DOHH2 (cell line): ENCODE measurements around the gene C2CD4A.
A peak's percentile ranks its signal among the peaks of the same experiment; 100 is the strongest.

Experiments
- H3F3A ChIP-seq: fragments of 200-600 bp; sonication (generic), shearing (Covaris generic); 2 replicates; pipeline ENCODE4 v1.6.0; 2016; ENCODE audit warnings: antibody characterized with exemption, mild to moderate bottlenecking; ENCODE audit not compliant: control insufficient read depth, insufficient read depth
- H3K27ac ChIP-seq: fragments of 200-600 bp; sonication (generic); 2 replicates; pipeline ENCODE4 v1.5.1; 2014; ENCODE audit warnings: low read depth, mild to moderate bottlenecking, low read length, moderate library complexity
- H3K27me3 ChIP-seq: fragments of 200-600 bp; sonication (generic); 2 replicates; pipeline ENCODE4 v1.6.1; 2014; ENCODE audit warnings: mild to moderate bottlenecking, low read length, mixed read lengths; ENCODE audit not compliant: control insufficient read depth
- H3K36me3 ChIP-seq: fragments of 200-600 bp; sonication (generic); 2 replicates; pipeline ENCODE4 v1.6.1; 2014; ENCODE audit warnings: mild to moderate bottlenecking, low read length, moderate library complexity, mixed read lengths; ENCODE audit not compliant: control insufficient read depth
- H3K4me1 ChIP-seq: fragments of 200-600 bp; sonication (generic); 2 replicates; pipeline ENCODE4 v1.6.1; 2014; ENCODE audit warnings: mild to moderate bottlenecking, low read length, mixed read lengths; ENCODE audit not compliant: control insufficient read depth
- H3K4me2 ChIP-seq: fragments of 200-600 bp; sonication (generic); 2 replicates; pipeline ENCODE4 v1.6.0; 2014; ENCODE audit warnings: mild to moderate bottlenecking, low read length, moderate library complexity
- H3K4me3 ChIP-seq: fragments of 200-600 bp; sonication (generic); 2 replicates; pipeline ENCODE4 v1.5.1; 2014; ENCODE audit warnings: mild to moderate bottlenecking, low read length, mixed read lengths
- H3K79me2 ChIP-seq: fragments of 200-600 bp; sonication (generic); 2 replicates; pipeline ENCODE4 v1.6.1; 2014; ENCODE audit warnings: mild to moderate bottlenecking, low read length, mixed read lengths; ENCODE audit not compliant: control insufficient read depth
- H3K9me2 ChIP-seq: fragments of 200-600 bp; sonication (generic); replicated peaks from 2 replicates; pipeline ENCODE4 v1.6.1; 2014; ENCODE audit warnings: mild to moderate bottlenecking, low read length, mixed read lengths; ENCODE audit not compliant: control insufficient read depth
- H3K9me3 ChIP-seq: fragments of 200-600 bp; sonication (generic); 2 replicates; pipeline ENCODE4 v1.6.1; 2014; ENCODE audit warnings: antibody characterized with exemption, low read length, mixed read lengths; ENCODE audit not compliant: control insufficient read depth, insufficient read depth
- H4K20me1 ChIP-seq: fragments of 200-600 bp; sonication (generic); 2 replicates; pipeline ENCODE4 v1.6.0; 2014; ENCODE audit warnings: low read depth, mild to moderate bottlenecking, antibody characterized with exemption, low read length, moderate library complexity; ENCODE audit not compliant: control insufficient read depth, insufficient read depth
- CTCF ChIP-seq: fragments of 200-600 bp; sonication (generic); IDR thresholded peaks from one replicate; pipeline ENCODE4 v1.5.1; 2014; ENCODE audit warnings: antibody characterized with exemption, mild to moderate bottlenecking, low read depth, low read length; ENCODE audit not compliant: poor library complexity, severe bottlenecking
- EZH2phosphoT487 ChIP-seq: fragments of 200-600 bp; sonication (generic); IDR thresholded peaks from 2 replicates; pipeline ENCODE4 v1.6.1; 2017; ENCODE audit warnings: borderline replicate concordance, mild to moderate bottlenecking, antibody characterized with exemption, low read length, moderate library complexity, mixed read lengths

Gene C2CD4A

DNA sequence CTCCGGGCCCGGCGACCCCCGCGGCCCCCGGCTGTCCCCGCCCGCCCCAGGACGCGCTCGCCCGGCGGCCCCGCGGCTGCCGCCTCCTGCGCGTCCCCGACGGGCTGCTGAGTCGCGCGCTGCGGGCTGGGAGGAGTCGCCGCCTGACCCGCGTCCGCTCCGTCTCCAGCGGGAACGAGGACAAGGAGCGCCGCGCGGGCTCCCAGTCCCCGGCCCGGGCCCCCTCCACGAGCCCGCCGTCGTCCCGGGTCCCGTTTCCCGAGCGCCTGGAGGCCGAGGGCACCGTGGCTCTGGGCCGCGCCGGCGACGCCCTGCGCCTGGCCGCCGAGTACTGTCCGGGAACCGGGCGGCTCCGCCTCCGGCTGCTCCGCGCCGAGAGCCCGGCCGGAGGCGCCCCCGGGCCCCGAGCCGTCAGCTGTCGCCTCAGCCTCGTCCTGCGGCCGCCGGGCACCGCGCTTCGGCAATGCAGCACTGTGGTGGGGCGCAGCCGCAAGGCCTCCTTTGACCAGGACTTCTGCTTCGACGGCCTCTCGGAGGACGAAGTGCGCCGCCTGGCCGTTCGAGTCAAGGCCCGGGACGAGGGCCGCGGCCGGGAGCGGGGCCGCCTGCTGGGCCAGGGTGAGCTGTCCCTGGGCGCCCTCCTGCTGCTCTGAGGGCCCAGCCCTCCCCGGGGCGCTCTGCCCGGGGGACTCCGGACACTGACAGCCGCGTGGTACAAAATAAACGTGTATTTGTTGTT is 1.5 kb downstream of the C2CD4A start:
- TF ChIP-seq EZH2phosphoT487 (peak; percentile 65; the same call in 1 of the 2 replicates), CTCF (no peak)
- H3K36me3 ChIP-seq = no peaks in the 10 kb centered on the region
- H3K9me2 ChIP-seq = no peaks in the 10 kb centered on the region
- no peak overlapping the region for H3K27ac ChIP-seq
- H3K4me1 ChIP-seq = peaks cover 25% of the 10 kb centered on the region
- H3K4me3 ChIP-seq = peak overlapping the region; percentile 55
- H4K20me1 ChIP-seq = no peaks in the 10 kb centered on the region
- H3K27me3 ChIP-seq = peaks cover 38% of the 10 kb centered on the region
- peaks cover 5% of the 10 kb centered on the region; the same call in 1 of the 2 replicates for H3F3A ChIP-seq
- H3K4me2 ChIP-seq = peak overlapping the region; percentile 61
- H3K79me2 ChIP-seq = no peaks in the 10 kb centered on the region
- no peaks in the 10 kb centered on the region for H3K9me3 ChIP-seq

DNA sequence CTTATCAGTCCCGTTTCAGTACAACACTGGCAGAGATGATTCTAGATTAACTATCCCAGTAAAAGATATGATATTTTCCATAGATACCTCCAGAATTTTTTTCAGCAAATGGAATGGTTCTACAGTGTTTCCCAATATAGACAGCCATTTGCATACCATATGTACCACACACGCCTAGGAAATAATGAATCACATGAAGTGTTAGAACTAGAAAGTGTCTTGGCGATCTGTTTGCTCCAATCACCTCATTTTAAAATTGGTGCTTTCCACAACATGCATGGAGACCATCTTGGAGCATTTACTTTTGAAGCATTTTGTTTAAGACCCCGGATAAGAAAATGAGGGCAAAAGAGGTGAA is 2.0 kb downstream of the C2CD4A start:
- H3F3A ChIP-seq = peaks cover 5% of the 10 kb centered on the region; the same call in 1 of the 2 replicates
- H3K4me2 ChIP-seq = peak overlapping the region; percentile 61
- no peaks in the 10 kb centered on the region for H4K20me1 ChIP-seq
- H3K36me3 ChIP-seq = no peaks in the 10 kb centered on the region
- TF ChIP-seq CTCF (no peak), EZH2phosphoT487 (no peak)
- H3K4me1 ChIP-seq = peaks cover 25% of the 10 kb centered on the region
- no peak overlapping the region for H3K27ac ChIP-seq
- H3K27me3 ChIP-seq = peaks cover 38% of the 10 kb centered on the region
- peak overlapping the region; percentile 55 for H3K4me3 ChIP-seq
- no peaks in the 10 kb centered on the region for H3K9me3 ChIP-seq
- no peaks in the 10 kb centered on the region for H3K9me2 ChIP-seq
- no peaks in the 10 kb centered on the region for H3K79me2 ChIP-seq

DNA sequence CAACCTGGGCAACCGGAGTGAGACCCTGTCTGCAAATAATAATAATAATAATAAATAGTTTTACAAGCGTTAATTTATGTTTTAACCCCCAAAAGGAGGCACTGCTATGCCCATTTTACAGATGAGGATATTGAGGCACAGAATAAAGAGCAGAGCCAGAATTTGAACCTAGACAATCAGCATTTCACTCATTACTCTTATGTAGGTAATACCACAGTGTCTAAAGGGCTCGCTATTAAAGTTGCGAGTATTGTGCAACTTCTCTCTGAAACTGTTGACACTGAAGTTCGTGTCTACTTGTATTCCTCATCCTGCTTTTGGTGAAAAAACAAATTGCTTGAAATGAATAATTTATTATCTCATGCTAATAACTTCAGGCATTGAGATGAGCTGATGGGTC is 2.8 kb downstream of the C2CD4A start:
- no peaks in the 10 kb centered on the region for H3K9me3 ChIP-seq
- no peaks in the 10 kb centered on the region for H3K36me3 ChIP-seq
- peaks cover 25% of the 10 kb centered on the region for H3K4me1 ChIP-seq
- TF ChIP-seq EZH2phosphoT487 (no peak), CTCF (no peak)
- no peaks in the 10 kb centered on the region for H4K20me1 ChIP-seq
- peaks cover 45% of the 10 kb centered on the region for H3K27me3 ChIP-seq
- H3K27ac ChIP-seq = no peak overlapping the region
- H3K79me2 ChIP-seq = no peaks in the 10 kb centered on the region
- H3K9me2 ChIP-seq = no peaks in the 10 kb centered on the region
- H3K4me3 ChIP-seq = no peak overlapping the region
- no peak overlapping the region for H3K4me2 ChIP-seq
- H3F3A ChIP-seq = peaks cover 5% of the 10 kb centered on the region; the same call in 1 of the 2 replicates
